Stimulated activated CD4-positive, alpha-beta T cell treated with anti-CD3 and anti-CD28 coated beads, Interleukin-2, amount 100 ng/mL, for 4 hours (primary cell): Measurements from ENCODE around the gene RAB4B.
"Not testable (repeated sequence)": the region's sequence is repeated elsewhere in the genome, so short reads cannot be mapped to it uniquely, and the experiment has no call there.

Source experiments
- DNase-seq: peaks from one replicate; pipeline ENCODE4 v3.0.0-alpha.2; 2020; ENCODE audit warnings: low read depth

The RAB4B gene

DNA sequence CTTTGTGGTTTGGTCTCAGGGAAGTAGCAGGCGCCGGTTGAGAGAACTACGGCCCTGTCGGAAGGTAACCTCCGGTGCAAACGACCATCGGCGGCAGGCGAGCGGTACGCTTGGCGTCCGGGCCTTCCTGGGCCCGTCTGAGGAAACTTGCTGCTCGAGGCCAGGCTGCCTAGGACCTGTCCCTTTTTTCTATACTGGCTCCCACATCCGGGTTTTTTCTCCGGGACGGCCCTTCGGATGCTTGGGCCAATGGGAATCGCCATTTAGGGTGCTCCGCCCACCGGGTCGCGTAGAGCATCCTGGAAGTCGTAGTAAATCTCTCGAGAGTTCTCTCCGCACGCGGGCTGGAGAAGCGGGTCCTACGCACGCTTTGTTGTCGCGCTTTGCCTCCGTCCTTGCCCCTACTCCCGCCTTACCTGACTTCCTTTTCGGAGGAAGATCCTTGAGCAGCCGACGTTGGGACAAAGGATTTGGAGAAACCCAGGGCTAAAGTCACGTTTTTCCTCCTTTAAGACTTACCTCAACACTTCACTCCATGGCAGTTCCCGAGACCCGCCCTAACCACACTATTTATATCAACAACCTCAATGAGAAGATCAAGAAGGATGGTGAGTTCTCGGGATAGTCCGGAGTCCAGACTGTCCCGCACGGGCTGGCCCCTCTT lies 27.0 kb upstream of the RAB4B start, which contains the start of gene SNRPA:
Gene SNRPA (plus strand): TSS at position 330 of the 664 bp plus-strand sequence. CDS start 206 bp downstream, at position 536.
- peak; percentile 95 for DNase-seq

DNA sequence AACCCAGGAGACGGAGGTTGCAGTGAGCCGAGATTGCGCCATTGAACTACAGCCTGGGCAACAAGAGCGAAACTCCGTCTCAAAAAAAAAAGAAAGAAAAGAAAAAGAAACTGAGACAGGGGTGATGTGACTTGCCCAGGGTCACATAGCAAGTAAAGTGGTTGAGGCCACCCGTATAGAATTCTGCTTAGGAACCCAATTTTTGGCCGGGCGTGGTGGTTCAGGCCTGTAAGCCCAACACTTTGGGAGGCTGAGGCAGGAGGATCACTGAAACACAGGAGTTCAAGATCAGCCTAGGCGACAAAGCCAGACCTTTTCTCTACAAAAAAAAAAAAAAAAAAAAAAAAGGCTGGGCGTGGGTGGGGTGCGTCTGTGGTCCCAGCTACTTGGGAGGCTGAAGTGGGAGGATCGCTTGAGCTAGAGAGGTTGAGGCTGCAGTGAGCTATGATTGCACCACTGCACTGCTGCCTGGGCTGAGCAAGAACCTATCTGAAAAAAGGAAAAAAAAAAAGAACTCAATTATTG lies 25.7 kb upstream of the RAB4B start:
- DNase-seq: no peak

- DNase-seq: peak; percentile 48
Measured at GRCh38 chr19:40754611-40755247, 23.3 kb upstream of the RAB4B start.

DNA sequence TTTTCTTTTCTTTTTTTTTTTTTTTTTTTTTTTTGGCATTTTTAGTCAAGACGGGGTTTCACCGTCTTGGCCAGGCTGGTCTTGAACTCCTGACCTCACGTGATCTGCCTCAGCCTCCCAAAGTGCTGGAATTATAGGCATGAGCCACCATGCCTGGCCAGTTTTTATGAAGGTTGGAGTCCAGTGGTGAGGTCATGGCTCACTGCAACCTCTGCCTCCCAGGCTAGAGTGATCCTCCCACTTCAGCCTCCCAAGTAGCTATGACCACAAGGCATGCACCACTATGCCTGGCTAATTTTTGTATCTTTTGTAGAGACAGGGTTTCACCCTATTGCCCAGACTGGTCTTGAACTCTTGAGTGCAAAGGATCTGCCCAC lies 22.8 kb upstream of the RAB4B start:
- DNase-seq: no peak

GRCh38 chr19:40755791-40756190 lies 22.3 kb upstream of the RAB4B start:
- DNase-seq: no peak

- DNase-seq: no peak
Measured at GRCh38 chr19:40756502-40757110, 21.4 kb upstream of the RAB4B start.

GRCh38 chr19:40758491-40758890 lies 19.6 kb upstream of the RAB4B start:
- no peak for DNase-seq

DNA sequence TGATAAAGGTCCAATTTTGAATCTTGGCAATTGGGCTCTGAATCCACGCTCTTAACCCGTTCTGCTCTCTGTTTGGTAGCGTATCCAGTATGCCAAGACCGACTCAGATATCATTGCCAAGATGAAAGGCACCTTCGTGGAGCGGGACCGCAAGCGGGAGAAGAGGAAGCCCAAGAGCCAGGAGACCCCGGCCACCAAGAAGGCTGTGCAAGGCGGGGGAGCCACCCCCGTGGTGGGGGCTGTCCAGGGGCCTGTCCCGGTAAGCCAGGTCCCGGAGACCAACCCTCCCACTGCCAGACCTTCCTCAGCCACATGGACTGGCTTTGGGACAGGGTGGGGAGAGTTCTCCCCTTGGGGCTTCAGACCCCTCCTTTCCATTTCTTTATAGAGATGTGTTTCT lies 18.7 kb upstream of the RAB4B start:
- no peak for DNase-seq

DNA sequence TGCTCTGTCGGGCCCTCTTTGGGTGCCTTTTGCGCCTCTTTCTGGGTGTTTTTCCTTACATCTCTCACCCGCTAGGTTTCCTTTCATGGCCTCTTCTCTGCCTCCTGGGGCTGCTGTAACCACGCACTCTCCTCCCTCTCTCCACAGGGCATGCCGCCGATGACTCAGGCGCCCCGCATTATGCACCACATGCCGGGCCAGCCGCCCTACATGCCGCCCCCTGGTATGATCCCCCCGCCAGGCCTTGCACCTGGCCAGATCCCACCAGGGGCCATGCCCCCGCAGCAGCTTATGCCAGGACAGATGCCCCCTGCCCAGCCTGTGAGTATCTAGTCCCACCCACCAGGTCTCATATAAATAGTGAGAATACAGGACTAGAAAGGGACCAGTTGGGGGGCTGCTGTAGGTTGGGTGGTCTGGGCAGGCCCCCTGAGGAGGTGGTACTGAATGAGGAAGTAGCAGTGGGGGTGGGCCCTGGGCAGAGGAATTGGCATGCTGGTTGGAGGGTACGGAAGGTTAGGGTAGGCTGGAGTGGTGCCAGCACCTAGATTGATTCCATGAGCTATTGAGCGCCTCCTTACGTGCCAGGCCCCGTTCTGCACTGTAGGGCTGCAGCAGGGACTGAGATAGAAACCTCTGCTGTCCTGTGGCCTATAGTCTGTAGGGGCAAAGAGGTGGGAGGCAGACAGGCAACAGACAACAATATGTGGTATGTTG lies 15.1 kb upstream of the RAB4B start:
- no peak for DNase-seq

- no peak for DNase-seq
Measured at GRCh38 chr19:40763526-40763925, 14.5 kb upstream of the RAB4B start.

DNA sequence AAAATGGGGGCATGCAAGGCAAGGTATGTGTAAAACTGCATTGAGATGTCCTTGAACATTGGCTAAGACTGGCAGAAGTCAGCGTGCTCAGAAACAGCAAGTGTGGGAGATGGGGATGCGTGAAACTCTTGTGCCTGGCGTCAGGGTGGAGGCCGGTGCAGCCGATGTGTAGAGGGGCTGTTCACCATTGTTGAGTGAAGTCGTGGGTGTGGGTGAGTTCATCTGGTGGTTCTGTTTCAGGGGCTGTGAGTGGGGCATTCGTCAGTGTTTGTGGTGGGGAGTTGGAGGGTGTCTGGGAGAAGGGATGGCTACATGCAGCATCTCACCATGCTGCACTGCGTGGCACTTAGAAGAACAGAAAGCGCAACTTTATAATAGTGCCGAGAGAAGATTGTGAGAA lies 14.1 kb upstream of the RAB4B start:
- no peak for DNase-seq

- not testable (repeated sequence) for DNase-seq
Measured at GRCh38 chr19:40766385-40766784, 11.7 kb upstream of the RAB4B start.

DNA sequence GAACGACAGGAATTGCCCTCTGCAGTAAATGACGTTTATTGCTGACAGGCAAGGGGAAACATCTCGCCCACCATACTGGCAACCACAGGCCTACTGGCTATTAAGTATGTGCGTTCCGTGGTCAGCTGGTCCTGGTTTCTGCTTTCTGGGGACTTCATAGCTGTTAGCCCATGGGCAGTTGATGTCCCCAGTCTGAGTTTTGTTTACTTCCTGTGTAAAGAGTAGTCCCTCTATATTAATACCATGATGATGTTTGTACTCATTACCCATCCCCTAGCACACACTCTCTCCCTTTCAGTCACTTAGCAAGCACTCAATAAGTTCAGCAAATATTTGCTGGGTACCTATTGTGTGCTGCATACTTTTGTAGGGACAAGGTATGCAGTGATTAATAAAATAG lies 9.2 kb upstream of the RAB4B start:
- DNase-seq: no peak

DNA sequence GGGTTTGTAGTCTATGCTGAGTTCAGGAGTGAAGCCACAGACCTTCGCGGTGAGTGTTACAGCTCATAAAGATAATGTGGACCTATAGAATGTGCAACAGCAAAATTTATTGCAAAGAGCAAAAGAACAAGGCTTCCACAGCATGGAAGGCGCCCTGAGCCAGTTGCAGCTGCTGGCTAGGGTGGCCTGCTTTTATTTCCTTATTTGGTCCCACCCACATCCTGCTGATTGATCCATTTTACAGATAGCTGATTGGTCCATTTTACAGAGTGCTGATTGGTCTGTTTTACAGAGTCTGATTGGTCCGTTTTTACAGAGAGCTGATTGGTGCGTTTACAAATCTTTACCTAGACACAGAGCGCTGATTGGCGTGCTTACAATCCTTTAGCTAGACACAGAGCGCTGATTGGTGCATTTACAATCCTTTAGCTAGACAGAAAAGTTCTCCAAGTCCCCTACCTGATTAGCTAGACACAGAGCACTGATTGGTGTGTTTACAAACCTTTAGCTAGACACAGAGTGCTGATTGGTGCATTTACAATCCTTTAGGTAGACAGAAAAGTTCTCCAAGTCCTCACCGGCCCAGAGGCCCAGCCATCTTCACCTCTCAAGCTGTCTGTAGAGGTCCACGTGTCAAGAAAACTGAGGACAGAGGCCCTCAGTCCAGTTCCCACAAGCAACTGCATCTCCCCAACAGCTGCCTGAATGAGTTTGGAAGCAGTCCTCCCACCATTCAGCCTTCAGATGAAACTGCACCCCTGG lies 6.8 kb upstream of the RAB4B start:
- DNase-seq: not testable (repeated sequence)

DNA sequence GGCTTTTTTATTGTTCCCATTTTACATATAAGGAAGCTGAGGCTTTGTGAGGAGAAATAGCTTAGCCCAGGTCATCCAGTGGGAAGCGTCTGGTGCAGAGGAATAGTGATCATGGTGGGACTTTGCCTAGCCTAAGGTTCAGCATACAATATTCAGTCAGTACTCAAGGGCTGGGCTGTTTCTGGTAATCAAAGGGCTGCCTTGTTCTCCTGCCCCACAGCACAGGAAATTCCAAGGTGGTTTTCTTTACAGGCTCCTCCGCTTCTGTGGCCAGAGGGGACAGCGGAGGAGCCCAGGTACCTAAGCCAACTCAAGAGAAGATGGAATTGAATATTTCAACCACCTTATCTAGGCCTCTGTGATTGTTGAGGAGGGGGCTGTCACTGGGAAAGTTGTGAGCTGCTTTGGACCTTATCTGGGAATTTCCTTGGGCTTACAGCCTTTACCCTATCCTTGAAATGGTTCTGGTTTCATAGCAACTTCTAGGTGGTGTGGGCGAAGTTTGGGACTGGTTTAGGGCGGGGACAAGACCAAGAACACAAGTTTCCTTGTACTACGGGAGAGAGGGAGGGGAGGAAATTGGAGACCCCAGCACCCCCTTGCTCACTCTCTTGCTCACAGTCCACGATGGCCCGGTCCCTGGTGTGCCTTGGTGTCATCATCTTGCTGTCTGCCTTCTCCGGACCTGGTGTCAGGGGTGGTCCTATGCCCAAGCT lies 3.0 kb upstream of the RAB4B start, which contains the start of gene MIA:
Gene MIA (plus strand): TSS at position 606 of the 716 bp plus-strand sequence. CDS start 22 bp downstream, at position 628.
- no peak for DNase-seq

GRCh38 chr19:40775632-40776022 lies 2.4 kb upstream of the RAB4B start:
- DNase-seq: no peak

GRCh38 chr19:40776364-40776763 lies 1.7 kb upstream of the RAB4B start:
- DNase-seq: no peak

DNA sequence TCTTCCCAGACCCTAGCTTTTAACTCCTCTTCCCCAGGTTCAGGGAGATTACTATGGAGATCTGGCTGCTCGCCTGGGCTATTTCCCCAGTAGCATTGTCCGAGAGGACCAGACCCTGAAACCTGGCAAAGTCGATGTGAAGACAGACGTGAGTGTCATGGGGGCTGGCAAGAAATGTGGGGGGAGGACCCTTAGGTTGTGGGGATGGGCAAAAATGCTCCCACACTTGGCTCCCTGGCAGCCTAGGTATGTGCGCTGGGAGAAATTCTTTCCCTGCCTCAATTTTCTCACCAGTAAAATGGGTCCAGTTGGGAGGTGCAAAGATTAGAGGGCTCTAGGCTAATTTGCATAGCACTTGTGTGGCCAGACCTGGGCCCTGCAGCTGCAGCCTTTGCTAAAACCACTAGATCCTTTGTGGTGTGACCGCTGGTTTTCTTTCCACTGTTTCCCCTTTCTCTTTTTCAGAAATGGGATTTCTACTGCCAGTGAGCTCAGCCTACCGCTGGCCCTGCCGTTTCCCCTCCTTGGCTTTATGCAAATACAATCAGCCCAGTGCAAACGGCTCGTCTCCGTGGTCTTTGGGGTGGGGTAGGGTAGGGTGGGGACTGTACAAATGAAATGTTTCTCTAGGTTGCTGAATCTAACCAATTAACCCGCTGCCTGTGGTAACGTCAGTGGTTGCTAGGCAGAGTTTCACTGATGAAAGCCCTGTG lies 959 bp upstream of the RAB4B start:
- peak; percentile 86 for DNase-seq

GRCh38 chr19:40777645-40777936 lies 456 bp upstream of the RAB4B start:
- DNase-seq: no peak

DNA sequence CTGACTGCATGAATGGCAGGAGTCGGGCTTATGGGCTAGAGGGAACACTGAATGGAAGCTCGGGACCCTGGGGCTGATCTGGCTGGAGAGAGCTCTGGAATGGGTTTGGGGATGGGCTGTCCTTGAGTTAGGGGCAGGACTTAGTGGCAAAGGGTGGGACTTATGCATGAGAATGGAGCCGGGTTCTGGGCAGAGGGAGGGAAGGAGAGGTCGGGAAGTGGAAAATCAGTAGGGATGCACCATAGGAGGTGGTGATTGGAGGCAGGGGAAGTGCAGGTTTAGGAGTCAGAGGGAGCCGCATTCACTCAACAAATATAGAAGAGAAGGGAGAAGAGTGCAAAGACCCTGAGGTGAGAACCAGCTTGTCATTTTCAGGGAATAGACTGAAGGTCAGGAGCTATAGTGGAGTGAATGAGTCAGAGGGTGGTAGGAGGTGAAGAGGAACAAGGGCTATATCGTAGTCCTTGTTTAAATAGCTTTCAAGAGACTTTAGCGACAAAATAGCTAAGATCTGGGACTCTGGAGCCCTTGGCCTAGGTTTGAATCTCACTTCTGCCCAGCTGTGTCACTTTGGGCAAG lies 748 bp downstream of the RAB4B start:
- no peak for DNase-seq
